GM12892 (cell line): Measurements from ENCODE around the gene CD53.

Experiments
- POLR2A ChIP-seq: IDR thresholded peaks from 2 replicates; pipeline ENCODE4 v1.6.1; 2011; ENCODE audit warnings: low read depth, low read length, control low read depth
- POLR2AphosphoS5 ChIP-seq: IDR thresholded peaks from 2 replicates; pipeline ENCODE4 v1.6.1; 2011; ENCODE audit warnings: low read depth, low read length, control low read depth
- TAF1 ChIP-seq: IDR thresholded peaks from 2 replicates; pipeline ENCODE4 v1.6.1; 2011; ENCODE audit warnings: low read depth, mild to moderate bottlenecking, control low read depth, low read length, borderline replicate concordance

GRCh38 chr1:110850145-110850544 lies 22.8 kb upstream of the CD53 start:
- TF ChIP-seq POLR2A, result no peak
- TF ChIP-seq TAF1, result no peak
- TF ChIP-seq POLR2AphosphoS5, result no peak
